Astrocyte (in vitro differentiated cells and primary cell): ENCODE measurements around the gene EXOC6B.

Experiments
- CTCF ChIP-seq: IDR thresholded peaks from 2 replicates; pipeline ENCODE4 v1.5.1; 2011; ENCODE audit warnings: low read depth, mild to moderate bottlenecking, inconsistent platforms, low read length, moderate library complexity; ENCODE audit not compliant: insufficient read depth
- EZH2 ChIP-seq: IDR thresholded peaks from 2 replicates; pipeline ENCODE4 v1.6.1; 2012; ENCODE audit warnings: mild to moderate bottlenecking, low read length, inconsistent platforms; ENCODE audit not compliant: insufficient read depth

DNA sequence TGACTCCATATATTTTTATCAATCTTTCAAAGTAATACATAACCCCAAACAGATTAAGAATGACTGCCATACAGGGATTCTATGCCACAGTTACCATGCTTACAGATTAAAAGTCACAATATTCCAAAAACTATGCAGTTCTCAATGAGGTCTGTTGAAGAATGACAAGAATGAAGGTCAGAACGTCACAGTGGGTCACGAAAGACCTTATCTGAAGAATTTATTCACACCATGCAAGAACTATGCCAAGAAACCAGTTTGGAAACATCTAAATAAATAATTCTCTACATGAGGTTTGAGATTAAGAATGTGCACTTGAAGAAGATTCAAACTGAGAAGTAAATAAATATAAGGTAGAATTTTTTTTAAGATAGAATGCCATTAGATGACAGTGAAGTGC lies 253.3 kb downstream of the EXOC6B start:
- no peak for TF ChIP-seq CTCF
- TF ChIP-seq EZH2, result no peak
